Stimulated activated CD4-positive, alpha-beta T cell treated with anti-CD3 and anti-CD28 coated beads, Interleukin-12 subunit alpha, Interleukin-12 subunit beta, amount 100 ng/mL, for 48 hours (primary cell): ENCODE results near the gene SIRT3.

Experiments
- DNase-seq, 3 donors: peaks; one replicate each; pipeline ENCODE4 v3.0.0-alpha.2; 2020; ENCODE audit warnings: low read depth in 2 of 3, low spot score in 1 of 3

Gene SIRT3

GRCh38 chr11:217704-218103 lies 18.4 kb downstream of the SIRT3 start:
- DNase-seq = no peak

- no peak for DNase-seq
Measured at GRCh38 chr11:216081-216974, 19.8 kb downstream of the SIRT3 start.

GRCh38 chr11:215581-216037 lies 20.5 kb downstream of the SIRT3 start:
- DNase-seq = no peak

DNA sequence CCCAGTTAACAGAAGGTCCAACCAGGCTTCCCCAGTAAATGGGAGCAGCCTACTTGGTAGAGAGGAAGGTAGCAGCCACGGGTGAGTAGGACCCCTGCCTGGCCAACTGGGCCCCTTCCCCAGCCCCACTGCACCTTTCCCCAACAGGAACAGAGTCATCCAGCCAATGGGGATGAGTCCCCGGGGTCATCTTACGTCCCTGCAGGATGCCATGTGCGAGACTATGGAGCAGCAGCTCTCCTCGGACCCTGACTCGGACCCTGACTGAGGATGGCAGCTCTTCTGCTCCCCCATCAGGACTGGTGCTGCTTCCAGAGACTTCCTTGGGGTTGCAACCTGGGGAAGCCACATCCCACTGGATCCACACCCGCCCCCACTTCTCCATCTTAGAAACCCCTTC lies 22.1 kb downstream of the SIRT3 start:
- no peak for DNase-seq

DNA sequence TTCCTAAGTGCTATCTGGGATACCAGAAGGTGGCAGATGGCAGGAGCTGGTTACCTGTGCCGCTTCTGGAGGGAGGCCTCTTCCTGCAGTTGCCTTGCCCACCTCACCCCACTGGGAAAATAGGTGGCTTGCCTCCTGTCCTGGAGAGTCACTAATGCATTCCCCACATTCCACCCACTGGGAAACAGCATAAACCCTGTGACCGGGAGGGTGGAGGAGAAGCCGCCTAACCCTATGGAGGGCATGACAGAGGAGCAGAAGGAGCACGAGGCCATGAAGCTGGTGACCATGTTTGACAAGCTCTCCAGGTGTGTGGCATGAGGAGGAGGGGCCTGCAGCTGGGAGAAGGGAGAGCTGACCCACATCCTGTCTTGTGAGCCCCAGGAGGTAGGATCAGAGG lies 23.0 kb downstream of the SIRT3 start:
- no peak for DNase-seq

DNA sequence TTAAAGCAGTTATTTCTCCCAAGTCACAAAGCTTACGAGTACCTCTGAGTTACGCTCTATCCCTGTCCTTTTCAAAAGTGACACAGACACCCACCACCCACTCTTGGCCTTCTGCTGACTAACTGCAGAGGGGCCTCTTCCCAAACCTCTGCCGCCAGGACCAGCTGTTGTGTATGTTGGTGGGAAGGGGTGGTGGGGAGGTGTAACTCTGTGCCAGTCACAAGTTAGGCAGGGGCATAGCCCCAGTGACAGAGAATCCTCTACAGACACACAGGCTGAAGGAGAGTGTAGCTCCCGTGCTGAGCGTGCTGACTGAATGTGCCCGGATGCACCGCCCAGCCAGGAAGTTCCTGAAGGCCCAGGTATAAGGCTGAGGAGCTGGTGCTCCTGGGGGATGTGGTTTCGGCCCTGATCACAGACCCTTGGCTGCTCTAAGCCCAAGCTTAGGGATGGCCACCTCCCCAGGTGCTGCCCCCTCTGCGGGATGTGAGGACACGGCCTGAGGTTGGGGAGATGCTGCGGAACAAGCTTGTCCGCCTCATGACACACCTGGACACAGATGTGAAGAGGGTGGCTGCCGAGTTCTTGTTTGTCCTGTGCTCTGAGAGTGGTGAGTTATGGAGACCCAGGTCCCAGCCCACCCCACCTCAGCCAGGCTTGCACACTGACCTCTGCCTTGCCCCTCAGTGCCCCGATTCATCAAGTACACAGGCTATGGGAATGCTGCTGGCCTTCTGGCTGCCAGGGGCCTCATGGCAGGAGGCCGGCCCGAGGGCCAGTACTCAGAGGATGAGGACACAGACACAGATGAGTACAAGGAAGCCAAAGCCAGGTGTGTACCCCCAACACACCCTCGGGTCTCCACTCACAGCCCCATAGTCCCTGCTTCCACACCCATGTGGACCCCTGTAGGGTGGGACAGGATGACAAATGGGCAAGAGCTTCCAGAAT lies 23.7 kb downstream of the SIRT3 start:
- DNase-seq = no peak

- no peak for DNase-seq
Measured at GRCh38 chr11:211741-212140, 24.4 kb downstream of the SIRT3 start.

DNA sequence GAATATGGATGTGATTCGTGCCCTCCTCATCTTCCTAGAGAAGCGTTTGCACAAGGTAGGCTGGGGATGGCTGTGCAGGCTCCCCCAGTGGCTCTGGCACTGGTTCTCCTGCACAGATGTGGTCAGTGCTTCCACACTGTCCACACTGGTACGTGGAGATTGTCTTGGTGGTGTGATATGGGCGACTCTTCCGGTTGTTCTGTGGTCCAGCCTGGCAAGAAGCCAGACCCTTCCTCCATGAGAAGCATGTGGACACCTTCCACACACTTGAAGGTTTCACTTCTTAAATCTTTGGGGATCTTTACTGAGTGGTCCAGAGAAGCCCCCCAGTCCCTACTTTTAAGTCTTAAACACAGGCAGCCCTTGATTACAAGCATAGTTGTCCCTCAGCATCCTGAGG lies 24.8 kb downstream of the SIRT3 start:
- DNase-seq = no peak

DNA sequence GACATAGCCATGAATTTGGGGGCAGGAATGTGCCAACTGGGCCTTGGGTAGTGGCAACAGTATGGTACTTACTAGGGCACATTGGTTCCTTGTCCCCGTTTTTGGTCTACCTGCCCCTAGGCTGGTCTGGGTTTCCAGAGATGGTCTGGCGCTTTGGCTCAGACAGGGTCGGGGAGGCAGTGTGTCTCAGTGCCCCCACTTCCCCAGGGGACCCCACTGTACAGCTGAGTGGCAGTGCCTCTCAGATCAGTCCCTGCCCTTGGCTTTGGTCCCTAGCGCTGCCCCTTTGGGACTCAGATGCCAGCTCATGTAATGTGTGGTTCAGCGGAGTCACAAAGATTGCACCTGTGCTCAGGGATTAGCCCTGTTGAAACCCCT lies 25.4 kb downstream of the SIRT3 start:
- DNase-seq = no peak

DNA sequence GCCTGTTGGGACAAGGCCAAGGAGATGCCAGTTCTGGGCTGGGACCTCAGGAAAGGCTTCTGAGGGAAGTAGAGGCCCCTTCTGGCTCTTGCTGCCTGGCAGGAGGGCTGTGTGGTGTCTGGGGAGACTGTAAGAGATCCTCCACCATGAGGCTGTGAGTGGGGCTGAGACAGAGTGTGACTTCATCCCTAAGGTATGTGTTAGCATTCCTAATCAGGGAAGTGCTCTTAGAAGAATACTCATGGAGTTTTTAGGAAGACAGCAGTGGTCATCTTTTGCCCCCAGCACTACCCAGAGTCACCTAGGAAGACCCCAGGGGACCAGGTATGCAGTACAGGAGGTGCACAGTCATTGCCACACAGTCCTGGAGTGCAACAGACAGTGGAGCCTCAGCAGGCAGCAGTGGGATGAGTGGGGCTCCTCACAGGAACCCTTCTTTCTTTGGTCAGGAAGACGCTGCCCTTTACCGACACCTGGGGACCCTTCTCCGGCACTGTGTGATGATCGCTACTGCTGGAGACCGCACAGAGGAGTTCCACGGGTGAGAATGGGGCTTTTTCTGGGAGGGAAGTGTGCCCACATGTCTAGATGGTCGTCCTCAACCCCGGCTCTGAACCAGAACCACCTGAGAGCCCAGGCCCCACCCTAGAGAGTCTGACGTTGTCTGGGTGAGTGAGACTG lies 25.9 kb downstream of the SIRT3 start:
- no peak for DNase-seq

DNA sequence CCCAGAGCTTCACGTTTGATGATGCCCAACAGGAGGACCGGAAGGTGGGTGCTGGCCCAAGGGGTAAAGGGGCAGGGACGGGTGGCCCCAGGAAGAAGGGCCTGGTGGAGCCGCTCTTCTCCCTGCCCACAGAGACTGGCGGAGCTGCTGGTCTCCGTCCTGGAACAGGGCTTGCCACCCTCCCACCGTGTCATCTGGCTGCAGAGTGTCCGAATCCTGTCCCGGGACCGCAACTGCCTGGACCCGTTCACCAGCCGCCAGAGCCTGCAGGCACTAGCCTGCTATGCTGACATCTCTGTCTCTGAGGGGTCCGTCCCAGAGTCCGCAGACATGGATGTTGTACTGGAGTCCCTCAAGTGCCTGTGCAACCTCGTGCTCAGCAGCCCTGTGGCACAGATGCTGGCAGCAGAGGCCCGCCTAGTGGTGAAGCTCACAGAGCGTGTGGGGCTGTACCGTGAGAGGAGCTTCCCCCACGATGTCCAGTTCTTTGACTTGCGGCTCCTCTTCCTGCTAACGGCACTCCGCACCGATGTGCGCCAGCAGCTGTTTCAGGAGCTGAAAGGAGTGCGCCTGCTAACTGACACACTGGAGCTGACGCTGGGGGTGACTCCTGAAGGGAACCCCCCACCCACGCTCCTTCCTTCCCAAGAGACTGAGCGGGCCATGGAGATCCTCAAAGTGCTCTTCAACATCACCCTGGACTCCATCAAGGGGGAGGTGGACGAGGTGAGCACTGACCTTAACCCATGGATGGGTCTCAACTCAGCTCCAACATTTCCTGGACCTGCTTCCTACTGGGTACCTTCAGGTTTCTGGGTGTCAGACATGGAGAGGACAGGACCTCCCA lies 26.6 kb downstream of the SIRT3 start:
- no peak for DNase-seq

GRCh38 chr11:208917-209260 lies 27.3 kb downstream of the SIRT3 start:
- no peak for DNase-seq

DNA sequence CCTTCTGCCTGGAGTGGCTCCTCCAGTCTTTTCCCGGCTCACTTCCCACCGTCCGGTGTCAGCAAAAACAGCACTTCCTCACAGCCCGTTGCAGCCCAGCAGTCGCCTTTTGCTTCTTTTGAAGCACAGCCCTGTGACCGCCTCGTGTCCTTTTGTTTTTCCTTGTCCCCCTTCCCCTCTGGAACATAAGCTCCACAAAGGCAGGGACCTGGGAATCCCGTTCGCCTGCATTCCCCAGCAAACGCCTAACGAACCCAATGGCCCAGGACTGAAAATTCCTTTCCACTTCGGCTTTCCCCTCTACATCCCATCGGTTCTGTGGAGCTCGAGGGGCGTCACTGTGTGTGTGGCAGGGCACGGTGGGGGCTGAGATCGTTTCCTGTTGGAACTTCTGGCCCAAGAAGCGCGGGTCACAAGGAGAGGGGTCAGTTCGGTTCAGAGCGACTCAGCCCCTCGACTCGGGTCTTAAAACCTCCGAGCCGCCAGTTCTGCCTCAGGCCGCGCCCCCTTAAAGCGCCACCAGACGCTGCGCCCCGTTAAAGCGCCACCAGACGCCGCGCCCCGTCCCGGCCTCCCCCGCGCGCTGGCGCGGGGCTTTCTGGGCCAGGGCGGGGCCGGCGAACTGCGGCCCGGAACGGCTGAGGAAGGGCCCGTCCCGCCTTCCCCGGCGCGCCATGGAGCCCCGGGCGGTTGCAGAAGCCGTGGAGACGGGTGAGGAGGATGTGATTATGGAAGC lies 27.8 kb downstream of the SIRT3 start:
- DNase-seq = peak; percentile 56 to 76 (median 69)

DNA sequence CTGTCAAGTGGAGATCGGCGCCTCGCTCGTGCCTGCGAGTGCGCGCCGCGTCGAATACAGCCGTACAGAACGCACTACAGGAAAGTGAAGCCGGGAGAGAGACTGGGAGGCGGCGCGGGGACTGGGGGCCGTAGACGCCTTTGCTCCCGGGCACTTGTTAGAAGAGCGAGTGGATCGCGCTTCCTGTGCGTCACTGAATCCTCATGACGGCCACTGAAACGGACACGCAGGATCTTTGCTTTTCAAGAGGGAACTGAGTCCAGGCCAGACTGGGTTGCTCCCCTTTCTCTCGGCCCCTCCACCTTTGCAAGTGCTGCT lies 28.3 kb downstream of the SIRT3 start:
- no peak for DNase-seq

GRCh38 chr11:207208-207862 lies 28.8 kb downstream of the SIRT3 start, which contains the start of the genes BET1L and RIC8A:
Gene BET1L, minus strand, starts transcription at chr11:207399. Its CDS starts 78 bp downstream, at chr11:207321.
Gene RIC8A, plus strand, starts transcription at chr11:207708. Its CDS starts 1,147 bp downstream, at chr11:208855.
- peak; percentile 95 to 97 (median 97) for DNase-seq

GRCh38 chr11:206526-207207 lies 29.5 kb downstream of the SIRT3 start:
- no peak for DNase-seq

DNA sequence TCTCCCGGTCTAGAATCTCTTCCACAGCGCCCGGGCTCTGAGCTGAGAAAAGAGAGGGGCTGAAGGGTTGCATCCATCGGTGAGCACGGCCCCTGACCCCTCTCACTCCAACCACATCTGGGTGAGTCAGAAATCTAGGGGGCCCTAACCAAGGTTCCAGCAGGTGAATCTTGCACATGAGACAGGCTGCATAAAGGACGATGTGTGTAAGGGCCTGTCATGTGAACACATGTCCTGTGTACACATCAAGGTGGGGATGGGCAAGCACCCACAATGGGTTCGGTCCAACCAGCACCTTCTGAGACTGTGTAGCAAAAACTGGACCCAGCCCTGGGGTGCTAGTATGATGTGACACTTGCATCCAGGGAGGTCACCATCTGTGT lies 30.1 kb downstream of the SIRT3 start:
- no peak for DNase-seq

DNA sequence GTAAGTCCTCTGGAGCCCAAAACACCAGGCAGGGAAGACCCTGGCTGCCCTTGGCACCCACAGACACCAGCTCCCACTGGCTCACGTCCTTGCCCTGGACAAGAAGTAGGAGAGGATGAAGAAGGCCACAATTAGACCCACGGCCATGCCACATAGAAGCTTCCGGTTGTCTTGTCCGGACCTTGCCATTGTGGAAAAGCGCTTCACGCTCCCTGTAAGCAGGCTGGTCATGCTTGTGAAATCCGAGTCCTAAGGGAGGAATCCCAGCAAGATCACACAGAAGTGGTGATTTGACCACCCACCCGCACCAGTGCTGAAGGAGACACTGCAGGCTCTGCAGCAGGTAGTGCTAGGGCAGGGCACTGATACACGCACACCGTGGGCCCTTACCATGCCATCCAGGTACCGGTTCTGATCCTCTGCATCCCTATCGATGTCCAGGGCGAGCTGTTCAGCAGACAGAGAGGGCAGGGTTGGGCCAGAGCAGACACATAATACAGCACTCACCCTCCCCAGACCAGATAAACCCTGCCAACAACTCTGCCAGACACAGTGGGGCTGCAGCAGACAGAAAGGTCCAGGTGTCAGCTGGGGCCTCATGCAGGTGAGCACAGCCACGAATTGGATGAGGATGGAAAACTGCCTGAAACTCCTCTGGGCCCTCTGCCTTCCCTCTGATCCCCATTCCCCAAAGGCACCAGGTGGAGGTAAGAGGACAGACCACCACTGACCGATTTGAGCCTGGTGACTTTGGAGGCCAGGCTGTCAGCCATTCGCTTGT lies 30.7 kb downstream of the SIRT3 start:
- DNase-seq = no peak
